GM13977 (cell line): Measurements from ENCODE around the gene JMJD6.

Source experiments
- DNase-seq: peaks from one replicate; pipeline ENCODE4 v3.0.0; 2012; ENCODE audit warnings: low spot score
- CTCF ChIP-seq: IDR thresholded peaks from 2 replicates; pipeline ENCODE4 v1.5.1; 2012; ENCODE audit warnings: mild to moderate bottlenecking, control low read depth; ENCODE audit not compliant: insufficient read depth; ENCODE audit errors: extremely low read depth, missing control alignments
- in situ Hi-C: fragments of 300-500 bp; cut with MboI; formaldehyde crosslinking; loops from one replicate; pipeline ENCODE4 v1.12.0; 2022; ENCODE audit warnings: low sequenced_read_pairs, low pct_unique_long_range_greater_than_20kb, mixed read lengths, inconsistent platforms; ENCODE audit not compliant: unreplicated experiment

The JMJD6 gene

GRCh38 chr17:76721463-76721862 is 4.9 kb downstream of the JMJD6 start:
- no peak for DNase-seq
- in situ Hi-C loops, result no loop called here
- TF ChIP-seq CTCF, result no peak

GRCh38 chr17:76720941-76721340 is 5.5 kb downstream of the JMJD6 start:
- in situ Hi-C loops, result no loop called here
- DNase-seq, result no peak
- no peak for TF ChIP-seq CTCF

GRCh38 chr17:76720211-76720610 is 6.2 kb downstream of the JMJD6 start:
- no peak for DNase-seq
- TF ChIP-seq CTCF, result no peak
- in situ Hi-C loops, result no loop called here

GRCh38 chr17:76718516-76718915 is 7.9 kb downstream of the JMJD6 start:
- TF ChIP-seq CTCF, result no peak
- in situ Hi-C loops, result no loop called here
- no peak for DNase-seq

- TF ChIP-seq CTCF, result no peak
- in situ Hi-C loops, result no loop called here
- no peak for DNase-seq
Observed at GRCh38 chr17:76716839-76717215, 9.6 kb downstream of the JMJD6 start.

GRCh38 chr17:76716146-76716838 is 10.1 kb downstream of the JMJD6 start:
- no peak for DNase-seq
- no peak for TF ChIP-seq CTCF
- in situ Hi-C loops, result no loop called here

- no peak for DNase-seq
- in situ Hi-C loops, result no loop called here
- no peak for TF ChIP-seq CTCF
Observed at GRCh38 chr17:76715496-76715830, 10.9 kb downstream of the JMJD6 start.
